Adrenal gland (tissue), 5 donors: Measurements from ENCODE around the gene CPED1.

Source experiments
- CTCF ChIP-seq, 6 experiments: fragments of 450-650 bp in 4 of 6; fragments of 200-600 bp in 2 of 6; sonication (generic) in 1 of 6; IDR thresholded peaks; 1 replicate in 5 of 6; 2 replicates in 1 of 6; pipeline versions ENCODE4 v1.5.1 to v1.8.0; 2016 to 2021; ENCODE audit warnings: antibody characterized with exemption in 6 of 6, mild to moderate bottlenecking in 2 of 6, moderate library complexity in 1 of 6
- POLR2A ChIP-seq, 2 donors: fragments of 450-650 bp; IDR thresholded peaks; one replicate each; pipeline ENCODE4 v1.6.1; 2017; ENCODE audit warnings: antibody characterized with exemption in 2 of 2, mild to moderate bottlenecking in 2 of 2, moderate library complexity in 1 of 2
- donor health status: DM: no; HTN: no; CAD: no.

DNA sequence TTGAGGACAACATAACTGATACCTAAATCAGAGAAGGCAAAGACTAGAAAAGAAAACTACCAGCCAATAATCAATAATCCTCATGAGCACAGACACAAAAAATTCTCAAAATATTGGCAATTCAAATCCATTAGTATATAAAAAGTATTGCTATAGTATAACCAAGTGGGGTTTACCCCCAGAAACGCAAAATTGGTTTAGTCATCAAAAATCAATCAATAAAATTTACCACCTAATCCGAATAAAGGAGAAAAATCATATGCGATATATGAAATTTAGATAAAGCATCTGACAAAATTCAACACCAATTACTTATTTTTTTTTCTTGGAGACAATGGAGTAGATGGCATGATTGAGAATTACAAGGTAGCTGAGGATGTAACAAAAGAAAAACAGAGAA is 49.2 kb upstream of the CPED1 start:
- TF ChIP-seq CTCF (IDR thresholded peaks at IDR 0.05) (no peak), POLR2A (IDR thresholded peaks at IDR 0.05) (no peak)
